ENCODE results near the gene CHST15.

The CHST15 gene

DNA sequence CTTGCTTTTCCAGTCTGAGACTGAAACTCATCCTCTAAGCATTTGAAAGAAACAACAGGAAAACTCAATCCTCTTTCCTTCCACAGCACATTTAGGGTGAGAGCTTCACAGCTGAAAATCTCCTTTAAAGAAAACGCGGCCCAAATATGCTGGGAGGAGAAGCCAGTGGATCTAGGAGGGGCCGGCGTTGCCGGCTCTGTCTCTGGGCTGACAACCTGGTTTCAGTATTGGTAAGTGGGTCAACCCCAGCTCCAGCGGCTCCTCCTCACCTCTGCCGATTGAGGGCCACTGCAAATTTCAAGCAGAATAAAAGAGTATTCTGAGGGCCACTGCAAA is 126.5 kb downstream of the CHST15 start:
- no peak for DNase-seq (ENCODE audit: low read depth, low spot score)

DNA sequence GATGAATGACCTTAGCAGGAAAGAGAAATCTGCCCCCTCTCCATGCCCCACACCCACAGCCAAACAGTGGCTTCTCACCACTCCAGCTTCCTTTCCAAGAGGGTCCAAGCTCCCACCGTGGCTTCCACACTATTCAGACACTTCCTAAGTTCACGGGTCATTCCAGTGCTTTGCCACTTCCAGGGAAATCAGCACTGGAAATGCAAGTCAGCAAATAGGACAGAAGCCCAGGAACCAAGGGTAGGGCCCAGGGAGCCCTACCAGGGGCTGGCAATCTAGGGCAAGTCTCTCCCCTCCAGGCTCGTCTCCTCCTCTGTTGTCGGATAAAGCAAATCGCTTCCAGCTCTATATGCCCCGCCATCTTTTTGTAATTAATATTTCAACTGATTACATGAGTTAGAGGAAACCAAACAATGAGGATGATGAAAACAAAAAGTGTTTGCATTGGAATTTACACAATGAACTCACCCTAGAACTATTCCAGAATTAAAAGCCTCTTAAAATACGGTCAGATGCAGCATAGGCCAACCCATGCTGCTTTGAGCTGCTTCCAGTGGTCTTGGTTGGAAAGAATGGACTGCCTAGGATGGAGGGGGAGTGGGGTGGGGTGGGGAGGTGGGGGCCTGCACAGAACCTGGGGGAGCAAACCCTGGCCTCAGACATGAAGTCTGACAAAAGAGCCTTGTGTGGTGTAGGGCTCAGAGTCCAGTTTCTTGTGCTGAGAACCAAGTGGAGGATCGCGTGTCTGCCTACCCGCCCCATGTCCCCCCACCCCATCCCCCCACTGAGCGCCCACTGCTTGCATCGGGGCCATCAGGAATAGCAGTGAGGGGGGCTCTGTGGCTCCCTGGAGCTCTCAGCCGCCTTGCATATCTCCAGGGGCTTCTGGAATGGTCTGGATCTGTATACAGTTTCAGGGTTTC is 127.2 kb downstream of the CHST15 start:
- no peak for DNase-seq (ENCODE audit: low read depth, low spot score)

- no peak for DNase-seq (ENCODE audit: low read depth, low spot score)
Measured at GRCh38 chr10:123964953-123965352, 128.4 kb downstream of the CHST15 start.

DNA sequence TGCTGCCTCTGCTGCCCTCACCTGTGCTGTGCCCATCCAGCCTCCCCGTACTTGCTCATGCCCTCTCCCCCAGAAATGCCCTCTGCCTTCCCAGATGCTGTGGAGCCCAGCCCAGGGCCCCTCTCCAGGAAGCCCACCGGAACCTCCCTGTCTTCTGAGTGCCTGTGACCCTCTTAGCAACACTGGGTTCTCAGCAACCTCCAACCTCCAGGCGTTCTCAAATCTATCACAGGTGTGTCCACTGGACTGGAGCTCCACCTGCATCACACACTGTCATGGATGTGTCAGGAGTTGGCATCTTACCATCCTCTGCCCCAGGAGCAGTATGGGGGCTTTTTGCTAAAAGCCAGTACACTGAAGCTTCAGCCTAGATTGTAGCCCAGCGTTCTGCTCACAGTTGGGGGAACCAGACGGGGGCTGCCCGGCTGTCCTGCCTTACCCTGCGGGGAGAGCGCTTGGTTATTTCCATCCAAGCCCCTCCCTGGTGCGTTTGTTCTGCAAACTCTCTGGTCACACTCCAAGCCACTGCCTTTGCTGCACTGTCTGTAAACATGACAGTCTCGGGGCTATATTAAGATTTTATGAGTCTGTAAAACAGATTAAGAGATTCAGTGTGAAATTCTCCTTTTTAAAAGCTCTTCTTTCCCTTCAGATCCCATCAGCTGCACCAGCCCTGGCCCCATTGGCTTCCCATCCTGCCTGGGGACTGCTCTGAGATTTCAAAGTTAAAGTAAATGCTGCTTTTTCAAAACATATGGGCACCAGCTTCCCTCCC is 130.5 kb downstream of the CHST15 start:
- DNase-seq (ENCODE audit: low read depth, low spot score) = no peak

GRCh38 chr10:123958241-123958640 is 135.2 kb downstream of the CHST15 start:
- no peak for DNase-seq (ENCODE audit: low read depth, low spot score)
